Muscle of arm (tissue), 12 donors: ENCODE results near the gene C1orf105. TPM values are rescaled to one million over a fixed set of nuclear protein-coding genes. Genes with fewer than 3 reads are reported as not detected.

Experiments used
- DNase-seq: peaks from one replicate; pipeline ENCODE4 v3.0.0-alpha.2; 2013
- polyA plus RNA-seq, 12 donors: library from polyadenylated mRNA; unstranded; fragments of 120-200 nt; gene quantifications; one replicate each; pipeline ENCODE4 v1.2.1, GENCODE V29; 2013; ENCODE audit not compliant: insufficient read length in 12 of 12

Gene C1orf105
- polyA plus RNA-seq, 12 donors = 53.5 to 174 (median 142) TPM; not detected in 1

DNA sequence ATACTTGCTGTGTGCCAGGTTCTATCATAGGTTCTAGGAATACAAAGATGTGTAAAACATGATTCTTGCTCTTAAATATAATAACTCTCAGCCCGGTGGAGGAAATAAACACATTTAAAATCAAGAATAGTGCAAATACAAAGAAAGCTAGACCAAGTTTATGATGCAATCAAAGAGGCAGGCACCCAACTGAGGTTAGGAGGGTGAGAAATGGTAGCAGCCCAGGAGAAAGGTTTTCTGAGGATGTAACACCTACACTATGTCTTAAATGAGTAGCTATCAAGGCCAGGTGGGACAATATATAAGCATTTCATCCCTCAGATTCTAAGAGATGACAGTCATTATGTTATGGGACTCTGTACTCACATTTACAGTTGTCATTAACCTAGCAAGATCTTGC lies 33.1 kb downstream of the C1orf105 start:
- no peak for DNase-seq

DNA sequence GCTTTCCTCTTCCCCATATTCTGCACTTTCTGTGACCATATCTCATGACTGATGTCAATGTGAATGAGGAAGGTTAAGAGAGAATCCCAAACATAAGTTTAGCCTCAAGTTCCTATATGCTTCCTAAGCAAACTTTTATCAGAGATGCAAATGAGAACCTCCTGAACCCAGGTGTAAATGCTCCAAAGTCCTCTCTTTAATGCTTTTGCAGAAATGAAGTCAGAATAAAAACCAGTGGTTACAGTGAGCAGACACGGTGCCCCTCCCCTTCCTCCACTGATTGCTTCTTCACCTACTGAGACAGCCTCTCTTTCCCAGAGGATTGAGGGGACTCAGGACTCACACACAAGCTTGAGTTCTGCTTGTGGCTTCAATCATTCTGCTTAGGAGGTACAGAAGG lies 35.0 kb downstream of the C1orf105 start:
- no peak for DNase-seq

GRCh38 chr1:172456344-172456769 lies 35.9 kb downstream of the C1orf105 start:
- no peak for DNase-seq

- DNase-seq = no peak
These were observed 37.1 kb downstream of the C1orf105 start for GRCh38 chr1:172457479-172458130.

- no peak for DNase-seq
These were observed 39.7 kb downstream of the C1orf105 start for GRCh38 chr1:172460177-172460576.

- no peak for DNase-seq
These were observed 40.4 kb downstream of the C1orf105 start for GRCh38 chr1:172460887-172461315.

GRCh38 chr1:172465617-172466016 lies 45.1 kb downstream of the C1orf105 start:
- no peak for DNase-seq

DNA sequence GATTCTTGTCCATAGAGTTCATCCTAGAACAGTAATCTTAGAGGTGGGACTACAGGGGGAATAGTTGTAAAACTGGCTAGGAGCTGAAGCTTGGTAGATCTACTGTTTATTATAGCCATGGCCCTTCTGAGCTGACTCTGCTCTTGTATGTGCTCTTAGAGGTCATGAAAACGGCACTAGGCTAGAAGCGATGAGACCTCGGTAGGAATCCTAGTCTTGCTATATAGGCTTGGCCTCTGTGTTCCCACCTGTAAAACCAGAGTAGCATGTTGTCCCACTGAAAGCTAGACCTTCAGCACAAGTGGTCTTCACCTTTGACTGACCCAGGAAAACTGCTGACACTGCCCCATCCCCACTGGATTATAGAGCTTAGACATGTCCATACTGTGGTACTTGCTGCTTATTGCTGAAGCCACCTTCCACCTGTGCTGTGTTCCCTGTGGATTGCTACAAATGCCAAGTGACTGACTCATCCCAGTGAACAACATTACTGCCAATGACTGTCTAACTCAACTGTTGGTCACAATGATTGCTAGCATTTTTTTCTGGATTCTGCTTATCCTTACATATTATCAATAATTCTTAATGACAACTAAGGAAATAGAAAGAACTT lies 46.4 kb downstream of the C1orf105 start:
- no peak for DNase-seq

- DNase-seq = no peak
These were observed 47.0 kb downstream of the C1orf105 start for GRCh38 chr1:172467446-172467845.

DNA sequence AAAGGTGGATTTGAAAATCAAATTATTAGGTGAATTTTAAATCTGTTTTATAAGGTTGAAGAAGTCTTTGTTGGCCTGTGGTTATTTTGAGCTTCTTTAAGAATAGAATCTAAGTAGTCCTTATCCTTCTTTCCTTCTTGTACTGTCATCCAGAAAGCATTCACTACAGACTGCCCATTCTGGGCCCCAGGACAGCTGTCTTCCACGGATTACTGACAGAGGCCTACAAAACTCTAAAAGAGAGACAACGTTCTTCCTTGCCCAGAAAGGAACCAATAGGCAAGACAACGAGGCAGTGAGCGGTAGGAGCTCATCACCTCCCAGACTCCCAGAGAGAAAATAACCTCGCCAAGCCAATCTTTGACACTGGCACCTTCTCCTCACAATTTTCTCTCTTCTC lies 47.8 kb downstream of the C1orf105 start:
- no peak for DNase-seq

DNA sequence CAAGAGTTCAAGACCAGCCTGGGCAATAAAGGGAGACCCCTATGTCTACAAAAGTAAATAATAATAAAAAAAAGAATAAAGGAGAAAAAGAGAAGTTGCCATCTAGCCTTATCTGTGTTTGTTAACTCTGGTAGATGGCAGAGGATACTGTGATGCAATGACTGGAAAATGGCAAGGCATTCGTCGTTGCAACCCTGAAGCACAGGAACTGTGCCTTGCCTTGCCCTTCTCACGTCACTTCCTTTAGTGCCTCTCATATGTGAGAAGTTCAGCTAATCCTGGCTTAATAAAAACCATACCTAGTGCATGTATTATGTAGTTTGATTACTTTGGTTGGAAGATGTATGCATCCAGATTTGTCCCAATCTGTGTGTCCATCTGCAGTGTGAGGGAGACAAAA lies 49.2 kb downstream of the C1orf105 start:
- no peak for DNase-seq

- no peak for DNase-seq
These were observed 49.7 kb downstream of the C1orf105 start for GRCh38 chr1:172470149-172470548.

- DNase-seq = no peak
These were observed 51.2 kb downstream of the C1orf105 start for GRCh38 chr1:172471666-172472065.

DNA sequence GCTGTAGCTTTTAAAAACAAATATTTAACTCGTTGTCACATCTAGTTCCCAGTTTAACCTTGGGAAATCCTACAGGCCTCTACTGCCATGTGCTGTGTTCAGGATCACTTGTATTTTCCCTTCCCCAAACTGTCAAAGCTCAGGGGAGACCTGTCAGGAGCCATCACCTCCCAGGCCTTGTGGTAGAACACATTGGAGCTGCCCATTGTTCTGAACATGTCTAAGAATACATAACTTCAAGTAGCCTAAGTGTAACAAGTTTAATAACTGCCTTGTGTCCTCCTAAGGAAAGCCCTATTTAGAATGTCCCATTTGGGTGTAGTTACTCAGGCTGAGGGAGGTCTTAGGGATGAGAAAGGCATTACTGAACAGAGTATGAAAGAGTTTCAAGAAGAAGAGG lies 52.0 kb downstream of the C1orf105 start:
- no peak for DNase-seq

- DNase-seq = no peak
These were observed 52.8 kb downstream of the C1orf105 start for GRCh38 chr1:172473302-172473701.

DNA sequence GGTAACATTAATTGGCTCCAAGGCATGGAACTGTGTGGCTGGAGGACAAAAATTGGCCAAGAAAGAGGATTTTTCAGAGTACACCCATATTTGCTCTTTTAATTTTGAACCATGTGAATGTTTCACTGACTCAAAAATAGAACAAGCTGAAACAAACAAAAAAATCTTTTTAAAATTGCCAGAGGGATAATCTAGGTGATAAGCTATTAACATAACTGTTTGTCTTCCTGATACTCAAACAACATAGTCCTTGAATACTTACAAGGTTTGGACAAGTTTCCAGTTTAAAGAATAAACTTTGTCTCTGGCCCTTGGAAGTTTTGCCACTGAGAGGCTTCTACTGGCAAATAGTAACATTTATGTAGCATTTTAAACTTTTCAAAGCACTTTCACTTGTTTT lies 53.4 kb downstream of the C1orf105 start:
- DNase-seq = no peak

DNA sequence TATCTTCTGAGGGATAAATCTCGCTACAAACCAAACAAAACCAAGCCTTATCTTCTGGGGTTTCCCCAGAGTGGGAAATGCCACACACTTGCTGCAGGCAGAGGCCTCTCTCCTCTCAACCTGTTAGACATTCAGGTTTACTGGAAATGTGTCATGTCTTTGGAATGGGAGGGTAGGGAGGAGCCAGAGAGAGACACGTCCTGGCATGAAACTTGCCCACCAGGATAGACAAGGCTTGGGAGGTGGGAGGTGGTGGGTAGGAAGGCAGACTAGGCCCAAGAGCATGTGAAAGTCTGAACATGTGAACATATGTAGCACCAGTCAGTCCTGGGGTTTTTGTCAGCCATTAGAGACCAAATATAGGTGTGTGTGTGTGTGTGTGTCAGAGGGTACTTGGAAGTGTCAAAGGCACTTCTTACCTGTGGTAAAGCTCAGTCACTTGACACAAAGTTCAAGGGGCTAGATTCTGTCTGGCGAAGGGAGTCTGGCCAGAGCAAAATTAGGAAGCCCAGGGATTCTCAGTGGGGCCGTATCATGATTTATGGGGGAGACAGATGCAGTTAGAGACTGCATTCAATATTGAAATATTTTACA lies 55.8 kb downstream of the C1orf105 start:
- DNase-seq = no peak

DNA sequence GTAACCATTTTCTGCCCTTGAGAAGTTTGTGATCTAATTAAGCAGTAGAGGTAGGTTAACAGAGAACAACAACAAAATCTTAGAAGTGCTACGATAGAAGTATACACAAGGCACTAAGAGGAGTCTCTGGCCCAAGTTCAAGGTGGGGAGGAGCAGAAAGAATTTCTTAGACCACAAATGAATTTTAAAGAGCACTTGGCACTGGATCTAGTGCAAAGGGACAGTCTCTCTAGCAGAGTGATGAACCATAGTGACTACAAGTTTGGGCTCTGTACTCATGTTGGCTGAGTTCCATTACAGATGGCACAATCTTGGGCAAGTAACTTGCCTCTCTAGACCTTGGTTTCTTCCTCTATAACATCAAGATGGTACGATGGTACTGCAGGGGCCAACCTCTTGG lies 56.7 kb downstream of the C1orf105 start:
- no peak for DNase-seq

- DNase-seq = no peak
These were observed 57.3 kb downstream of the C1orf105 start for GRCh38 chr1:172477741-172478140.

- DNase-seq = no peak
These were observed 58.0 kb downstream of the C1orf105 start for GRCh38 chr1:172478485-172478884.

DNA sequence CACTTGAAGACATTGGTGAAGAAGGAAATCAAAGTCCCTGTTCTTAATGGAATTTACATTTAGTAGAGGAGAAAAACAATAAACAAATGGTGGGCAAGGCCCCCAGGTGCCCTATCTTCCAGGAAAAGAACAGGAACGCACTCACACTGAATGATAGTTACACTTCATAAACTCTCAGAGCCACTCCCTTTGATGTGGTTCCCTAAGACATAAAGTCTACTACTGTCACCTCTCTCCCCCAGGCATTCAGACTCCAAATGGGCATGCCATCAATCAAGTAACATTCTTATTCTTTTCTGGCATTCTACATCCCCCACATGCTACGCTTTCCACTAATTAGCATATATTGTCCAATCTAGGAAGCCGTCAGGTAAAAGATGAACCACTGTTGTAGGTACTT lies 59.9 kb downstream of the C1orf105 start:
- DNase-seq = no peak

DNA sequence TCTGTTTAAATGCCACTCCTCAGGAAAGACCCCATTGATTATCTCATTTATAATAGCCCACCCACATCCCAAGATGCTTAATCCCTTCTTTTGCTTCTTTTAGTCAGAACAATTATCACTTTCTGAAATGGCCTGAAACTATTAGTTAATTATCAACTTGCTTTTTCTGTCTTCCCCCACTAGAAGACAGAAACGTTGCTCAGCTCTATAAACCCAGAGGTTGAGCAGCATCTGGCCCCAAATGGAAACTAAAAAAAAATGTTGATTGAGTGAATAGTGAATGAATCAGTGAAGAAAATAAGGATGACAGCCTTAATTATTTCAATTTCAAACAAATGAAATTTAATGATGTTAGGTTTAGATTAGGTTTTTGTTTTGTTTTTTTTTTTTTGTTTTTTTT lies 61.6 kb downstream of the C1orf105 start:
- no peak for DNase-seq

DNA sequence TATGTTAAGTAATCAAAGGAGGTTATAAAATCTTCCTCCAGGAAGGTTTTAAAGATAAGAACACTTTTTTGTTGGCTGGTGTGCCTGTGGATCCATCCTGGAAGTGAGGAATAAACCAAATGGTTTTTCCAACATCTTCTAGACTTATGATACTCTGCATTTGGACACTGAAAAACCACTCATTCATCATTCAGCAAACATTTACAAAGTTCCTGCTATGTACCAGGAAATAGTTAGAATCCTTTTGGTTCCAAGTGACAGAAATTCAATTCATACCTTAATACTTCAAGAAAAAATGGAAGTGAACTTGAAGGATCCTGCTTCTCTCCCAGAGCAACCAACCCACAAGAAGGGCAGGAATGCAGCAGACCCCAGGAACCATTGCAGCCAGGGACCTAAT lies 63.0 kb downstream of the C1orf105 start:
- DNase-seq = no peak

DNA sequence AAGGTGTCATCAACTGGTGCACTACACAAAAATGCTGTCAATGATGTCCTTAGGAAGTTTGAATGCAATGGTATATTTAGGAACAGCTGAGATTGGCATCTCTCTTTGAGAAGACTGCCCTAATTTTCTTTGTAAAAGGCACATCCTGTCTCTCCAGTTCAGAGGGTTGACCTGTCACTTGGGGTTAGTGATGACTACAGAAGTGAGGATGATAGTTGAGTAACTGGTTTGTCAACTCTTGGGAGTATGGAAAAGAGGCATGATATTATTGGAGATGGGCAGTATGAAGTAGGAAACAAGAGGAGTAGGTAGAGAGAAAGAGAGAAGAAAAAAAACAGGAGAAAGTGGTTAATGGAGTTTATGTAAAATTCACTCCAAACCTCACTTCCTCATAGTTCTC lies 63.8 kb downstream of the C1orf105 start:
- no peak for DNase-seq
